Limb (tissue), 2 donors: Measurements from ENCODE around the gene TRIM65.
A peak's percentile ranks its signal among the peaks of the same experiment; 100 is the strongest.
"Not testable (repeated sequence)": the region's sequence is repeated elsewhere in the genome, so short reads cannot be mapped to it uniquely, and the experiment has no call there.

ENCODE experiments used
- DNase-seq, 2 donors: peaks; one replicate each; pipeline ENCODE4 v3.0.0-alpha.2; 2016; ENCODE audit errors: extremely low spot score in 2 of 2

The TRIM65 gene

GRCh38 chr17:75854101-75854748 lies 42.5 kb downstream of the TRIM65 start:
- DNase-seq: peak in 1 of 2 donors; percentile 33

- no peak for DNase-seq
Observed at GRCh38 chr17:75853433-75853832, 43.3 kb downstream of the TRIM65 start.

- DNase-seq: not testable (repeated sequence)
Observed at GRCh38 chr17:75851693-75851991, 45.1 kb downstream of the TRIM65 start.

- no peak for DNase-seq
Observed at GRCh38 chr17:75850928-75851692, 45.6 kb downstream of the TRIM65 start.

- no peak for DNase-seq
Observed at GRCh38 chr17:75849724-75850123, 47.0 kb downstream of the TRIM65 start.

- DNase-seq: no peak
Observed at GRCh38 chr17:75849279-75849646, 47.5 kb downstream of the TRIM65 start.

GRCh38 chr17:75848523-75849278 lies 48.0 kb downstream of the TRIM65 start:
- peak in 1 of 2 donors; percentile 65 for DNase-seq

- no peak for DNase-seq
Observed at GRCh38 chr17:75847614-75848522, 48.9 kb downstream of the TRIM65 start.

GRCh38 chr17:75846692-75847613 lies 49.8 kb downstream of the TRIM65 start:
- no peak for DNase-seq

GRCh38 chr17:75845933-75846691 lies 50.6 kb downstream of the TRIM65 start:
- DNase-seq: no peak

GRCh38 chr17:75845058-75845711 lies 51.6 kb downstream of the TRIM65 start:
- no peak for DNase-seq

GRCh38 chr17:75844530-75845057 lies 52.2 kb downstream of the TRIM65 start:
- no peak for DNase-seq

- no peak for DNase-seq
Observed at GRCh38 chr17:75843577-75844529, 52.9 kb downstream of the TRIM65 start, which contains the start of gene UNC13D. TSS of gene UNC13D (minus strand) at chr17:75844404. CDS start at chr17:75844337, 67 bp downstream.

- no peak for DNase-seq
Observed at GRCh38 chr17:75842963-75843576, 53.7 kb downstream of the TRIM65 start.

GRCh38 chr17:75842411-75842810 lies 54.3 kb downstream of the TRIM65 start:
- no peak for DNase-seq

GRCh38 chr17:75840799-75841164 lies 56.0 kb downstream of the TRIM65 start:
- no peak for DNase-seq
